SK-N-SH treated with all-trans-retinoic acid at 6 μM for 48 hours (cell line): ENCODE data around the gene RGMB.

Experiments used
- ATAC-seq: fragments of 200-7000 bp; cut with Tn5 transposase; 3 replicates; pipeline ENCODE4 v1.9.1; 2020; ENCODE audit warnings: mild to moderate bottlenecking, moderate library complexity
- ARNTL ChIP-seq: fragments of 450-650 bp; formaldehyde crosslinking; IDR thresholded peaks from 2 replicates; pipeline ENCODE4 v1.5.0; 2020; ENCODE audit warnings: low read depth, mild to moderate bottlenecking, moderate library complexity, borderline replicate concordance
- BACH2 ChIP-seq: fragments of 250-450 bp; sonication (Bioruptor Pico); IDR thresholded peaks from 2 replicates; pipeline ENCODE4 v1.9.0; 2021; ENCODE audit warnings: mild to moderate bottlenecking, borderline replicate concordance
- CREB5 ChIP-seq: fragments of 250-450 bp; sonication (Bioruptor Pico); IDR thresholded peaks from 2 replicates; pipeline ENCODE4 v1.5.1; 2020; ENCODE audit warnings: low read depth, mild to moderate bottlenecking, moderate library complexity
- CSDC2 ChIP-seq: fragments of 250-450 bp; sonication (Bioruptor Pico); IDR thresholded peaks from 2 replicates; pipeline ENCODE4 v1.5.0; 2020; ENCODE audit warnings: mild to moderate bottlenecking, moderate library complexity
- CSRNP3 ChIP-seq: fragments of 250-450 bp; sonication (Bioruptor Pico); IDR thresholded peaks from 2 replicates; pipeline ENCODE4 v1.5.1; 2021; ENCODE audit warnings: mild to moderate bottlenecking, moderate library complexity
- ESRRG ChIP-seq: fragments of 250-450 bp; sonication (Bioruptor Pico); IDR thresholded peaks from 2 replicates; pipeline ENCODE4 v1.6.1; 2021; ENCODE audit warnings: mild to moderate bottlenecking
- GLIS3 ChIP-seq: fragments of 250-450 bp; sonication (Bioruptor Pico); IDR thresholded peaks from 2 replicates; pipeline ENCODE4 v1.5.0; 2020; ENCODE audit warnings: mild to moderate bottlenecking, moderate library complexity
- ISL1 ChIP-seq: fragments of 250-450 bp; sonication (Bioruptor Pico); IDR thresholded peaks from 2 replicates; pipeline ENCODE4 v2.1.2; 2022; ENCODE audit warnings: mild to moderate bottlenecking, moderate library complexity
- OSR1 ChIP-seq: fragments of 250-450 bp; sonication (Bioruptor Pico); IDR thresholded peaks from 2 replicates; pipeline ENCODE4 v1.8.0; 2022; ENCODE audit warnings: moderate library complexity, mild to moderate bottlenecking, inconsistent platforms
- POU6F1 ChIP-seq: fragments of 250-450 bp; sonication (Bioruptor Pico); IDR thresholded peaks from 2 replicates; pipeline ENCODE4 v1.8.0; 2021; ENCODE audit warnings: low read depth, mild to moderate bottlenecking, moderate library complexity, borderline replicate concordance
- PPARA ChIP-seq: fragments of 250-450 bp; sonication (Bioruptor Pico); IDR thresholded peaks from 2 replicates; pipeline ENCODE4 v1.5.0; 2020; ENCODE audit warnings: mild to moderate bottlenecking, borderline replicate concordance
- RARB ChIP-seq: fragments of 250-450 bp; sonication (Bioruptor Pico); IDR thresholded peaks from 2 replicates; pipeline ENCODE4 v1.8.0; 2021; ENCODE audit warnings: mild to moderate bottlenecking, moderate library complexity
- SNAI2 ChIP-seq: fragments of 250-450 bp; sonication (Bioruptor Pico); IDR thresholded peaks from 2 replicates; pipeline ENCODE4 v1.5.0; 2020; ENCODE audit warnings: mild to moderate bottlenecking, moderate library complexity
- TCF4 ChIP-seq: fragments of 250-450 bp; sonication (Bioruptor Pico); IDR thresholded peaks from 2 replicates; pipeline ENCODE4 v1.8.0; 2021; ENCODE audit warnings: mild to moderate bottlenecking, moderate library complexity, borderline replicate concordance
- TOX ChIP-seq: fragments of 250-450 bp; sonication (Bioruptor Pico); IDR thresholded peaks from 2 replicates; pipeline ENCODE4 v1.8.0; 2021; ENCODE audit warnings: mild to moderate bottlenecking, moderate library complexity, borderline replicate concordance
- TSHZ2 ChIP-seq: fragments of 250-450 bp; sonication (Bioruptor Pico); IDR thresholded peaks from 2 replicates; pipeline ENCODE4 v1.5.0; 2020; ENCODE audit warnings: mild to moderate bottlenecking, moderate library complexity
- ZFP30 ChIP-seq: fragments of 450-650 bp; formaldehyde crosslinking; IDR thresholded peaks from 2 replicates; pipeline ENCODE4 v1.5.0; 2022; ENCODE audit warnings: mild to moderate bottlenecking, moderate library complexity
- ZNF565 ChIP-seq: fragments of 450-650 bp; formaldehyde crosslinking; conservative IDR thresholded peaks from 2 replicates; pipeline ENCODE4 v1.5.0; 2020; ENCODE audit warnings: low read depth, mild to moderate bottlenecking, moderate library complexity
- ZNF70 ChIP-seq: fragments of 450-650 bp; formaldehyde crosslinking; IDR thresholded peaks from 2 replicates; pipeline ENCODE4 v1.5.0; 2020; ENCODE audit warnings: mild to moderate bottlenecking, moderate library complexity
- ZNF8 ChIP-seq: fragments of 450-650 bp; formaldehyde crosslinking; IDR thresholded peaks from 2 replicates; pipeline ENCODE4 v1.5.0; 2020; ENCODE audit warnings: mild to moderate bottlenecking, moderate library complexity

RGMB gene

GRCh38 chr5:98773464-98774191, at the start of gene RGMB:
RGMB (plus strand) TSS chr5:98773663; CDS start chr5:98774071, 408 bp downstream.
- peak; percentile 76 for ATAC-seq
- 0 out of 2 replicates have a peak, but pooled peaks have one; percentile 9 for TF ChIP-seq TSHZ2
- TF ChIP-seq ZNF70 (CRISPR knock-in tag) = no peak
- no peak for TF ChIP-seq CREB5 (CRISPR knock-in tag)

GRCh38 chr5:98726258-98726657, 47.2 kb upstream of the RGMB start:
- ATAC-seq = no peak
- TF ChIP-seq TSHZ2 (no peak), OSR1 (CRISPR knock-in tag) (no peak), TOX (CRISPR knock-in tag) (no peak), CSRNP3 (CRISPR knock-in tag) (no peak), POU6F1 (CRISPR knock-in tag) (no peak), RARB (CRISPR knock-in tag) (no peak)

GRCh38 chr5:98727686-98728085, 45.8 kb upstream of the RGMB start:
- no peak for ATAC-seq
- TF ChIP-seq BACH2 (CRISPR knock-in tag) (no peak), TSHZ2 (no peak), ZNF8 (CRISPR knock-in tag) (no peak), PPARA (CRISPR knock-in tag) (no peak), SNAI2 (CRISPR knock-in tag) (no peak), RARB (CRISPR knock-in tag) (no peak), ARNTL (no peak), CREB5 (CRISPR knock-in tag) (no peak), ISL1 (CRISPR knock-in tag) (no peak), GLIS3 (no peak), ZNF70 (CRISPR knock-in tag) (no peak), CSRNP3 (CRISPR knock-in tag) (no peak), ZFP30 (CRISPR knock-in tag) (no peak), CSDC2 (CRISPR knock-in tag) (no peak), TOX (CRISPR knock-in tag) (no peak), ZNF565 (no peak), ESRRG (no peak), TCF4 (no peak)
